GM18502 (cell line): ENCODE results near the gene MEST.
A peak's percentile ranks its signal among the peaks of the same experiment; 100 is the strongest.
"Not testable (repeated sequence)": the region's sequence is repeated elsewhere in the genome, so short reads cannot be mapped to it uniquely, and the experiment has no call there.

Experiments used
- ATAC-seq: cut with Tn5 transposase; IDR thresholded peaks from one replicate; pipeline ENCODE4 v1.9.1; 2021; ENCODE audit warnings: mild to moderate bottlenecking; ENCODE audit not compliant: unreplicated experiment, poor library complexity

MEST gene

GRCh38 chr7:130491841-130492522 lies at the start of gene MEST:
TSS of gene MEST (plus strand) at chr7:130492085. CDS start at chr7:130492314, 229 bp downstream.
- no peak for ATAC-seq

GRCh38 chr7:130442601-130443000 lies 49.3 kb upstream of the MEST start:
- ATAC-seq = no peak

DNA sequence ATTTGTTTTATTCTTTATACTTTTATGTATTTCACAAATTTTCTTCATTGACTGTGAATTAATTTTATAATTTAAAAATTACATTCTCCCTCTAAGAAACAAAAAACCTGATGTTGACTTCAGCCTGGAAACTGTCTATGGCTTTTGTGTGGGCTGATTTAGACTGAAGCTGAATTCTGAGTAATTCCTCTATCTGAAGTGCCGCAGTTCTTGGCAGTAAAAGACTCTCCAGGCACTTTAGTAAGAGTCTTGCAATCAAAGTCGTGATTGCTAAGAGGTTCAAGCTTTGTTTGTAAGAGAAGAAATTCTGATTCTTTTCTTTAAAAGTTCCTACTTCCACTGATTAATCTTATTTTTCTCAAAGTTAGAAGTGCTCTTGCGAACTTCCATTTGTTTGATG lies 47.7 kb upstream of the MEST start:
- no peak for ATAC-seq

GRCh38 chr7:130444751-130445407 lies 47.0 kb upstream of the MEST start:
- ATAC-seq = no peak

DNA sequence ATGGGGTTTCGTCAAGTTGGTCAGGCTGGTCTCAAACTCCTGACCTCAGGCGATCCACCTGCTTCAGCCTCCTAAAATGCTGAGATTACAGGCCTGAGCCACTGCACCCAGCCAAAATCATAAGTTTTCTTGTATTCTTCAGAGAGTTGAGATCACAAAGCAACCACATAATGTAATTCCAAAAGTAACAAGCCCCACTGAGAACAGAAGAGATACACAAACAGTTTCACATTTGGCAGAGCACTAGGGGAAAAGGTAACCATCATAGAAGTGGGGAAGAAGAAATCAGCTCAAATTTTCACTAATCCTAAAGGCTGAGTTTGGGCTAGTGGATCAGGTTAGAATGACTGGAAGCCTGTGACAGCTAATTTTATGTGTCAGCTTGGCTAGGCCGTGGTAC lies 45.6 kb upstream of the MEST start:
- ATAC-seq = no peak

- not testable (repeated sequence) for ATAC-seq
These were observed 40.5 kb upstream of the MEST start for GRCh38 chr7:130451344-130451743.

DNA sequence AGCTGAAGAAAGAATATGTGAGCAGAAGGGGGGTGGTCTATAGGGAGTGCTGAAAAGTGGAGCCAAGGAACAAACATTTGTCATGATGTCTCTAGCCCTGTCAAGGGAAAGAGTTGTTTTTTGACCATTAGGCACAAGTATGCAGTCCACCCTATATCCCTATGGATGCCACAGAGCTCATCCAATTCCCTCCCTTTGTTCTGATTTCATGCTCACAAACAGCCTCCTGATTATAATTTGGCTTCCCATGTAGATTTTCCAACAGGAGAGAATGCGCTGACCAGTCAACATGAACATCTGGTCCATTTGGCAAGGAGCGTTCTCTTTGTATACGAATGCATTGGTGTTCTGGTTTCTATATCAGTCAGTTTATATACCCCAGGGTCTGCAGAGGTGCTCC lies 38.9 kb upstream of the MEST start:
- ATAC-seq = no peak

GRCh38 chr7:130454959-130455358 lies 36.9 kb upstream of the MEST start:
- no peak for ATAC-seq

- ATAC-seq = peak; percentile 74
These were observed 33.6 kb upstream of the MEST start for GRCh38 chr7:130458257-130458656.

- no peak for ATAC-seq
These were observed 30.6 kb upstream of the MEST start for GRCh38 chr7:130461272-130461671.

- no peak for ATAC-seq
These were observed 28.1 kb upstream of the MEST start for GRCh38 chr7:130463553-130464434.

DNA sequence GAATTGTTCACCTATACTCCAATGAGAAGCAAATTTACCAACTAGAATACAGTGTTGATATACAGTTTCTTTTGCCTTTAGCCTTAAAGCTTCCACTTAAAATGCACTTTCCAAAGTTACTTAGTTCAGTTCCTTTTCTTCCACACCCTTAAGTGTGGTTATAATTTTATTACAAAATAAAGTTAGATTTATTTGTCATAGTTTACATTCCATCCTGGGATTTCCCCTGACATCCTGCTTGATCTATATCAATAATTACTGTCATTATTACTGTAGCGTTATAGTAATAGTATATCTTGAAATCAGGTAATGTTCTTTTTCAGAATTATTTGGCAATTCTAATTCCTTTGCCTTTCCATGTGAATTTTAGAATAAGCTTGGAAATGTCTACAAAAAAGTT lies 23.3 kb upstream of the MEST start:
- ATAC-seq = no peak

- ATAC-seq = no peak
These were observed 19.9 kb upstream of the MEST start for GRCh38 chr7:130471974-130472373.

- ATAC-seq = no peak
These were observed 18.6 kb upstream of the MEST start for GRCh38 chr7:130473289-130473688.

DNA sequence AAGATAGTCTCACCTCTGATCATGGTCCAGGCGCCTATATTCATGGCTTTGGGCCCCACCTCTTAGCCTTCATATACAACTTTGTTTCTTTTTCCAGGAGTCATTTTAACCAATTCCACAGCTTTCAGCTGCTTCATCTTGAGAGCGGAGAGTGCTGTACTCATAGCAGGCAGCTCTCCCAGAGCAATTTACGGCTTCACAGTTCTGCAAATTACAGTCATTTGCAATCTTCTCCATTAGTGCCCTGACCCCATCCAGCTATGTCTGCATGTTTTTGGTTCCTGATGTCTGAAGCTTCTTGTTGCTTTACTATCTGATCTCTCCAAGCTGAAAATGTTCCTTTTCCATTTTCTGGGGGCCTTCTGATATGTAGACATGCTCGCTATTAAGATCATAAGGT lies 18.0 kb upstream of the MEST start:
- ATAC-seq = no peak

- no peak for ATAC-seq
These were observed 16.1 kb upstream of the MEST start for GRCh38 chr7:130475776-130476175.

GRCh38 chr7:130476297-130477150 lies 15.4 kb upstream of the MEST start:
- peak; percentile 94 for ATAC-seq

DNA sequence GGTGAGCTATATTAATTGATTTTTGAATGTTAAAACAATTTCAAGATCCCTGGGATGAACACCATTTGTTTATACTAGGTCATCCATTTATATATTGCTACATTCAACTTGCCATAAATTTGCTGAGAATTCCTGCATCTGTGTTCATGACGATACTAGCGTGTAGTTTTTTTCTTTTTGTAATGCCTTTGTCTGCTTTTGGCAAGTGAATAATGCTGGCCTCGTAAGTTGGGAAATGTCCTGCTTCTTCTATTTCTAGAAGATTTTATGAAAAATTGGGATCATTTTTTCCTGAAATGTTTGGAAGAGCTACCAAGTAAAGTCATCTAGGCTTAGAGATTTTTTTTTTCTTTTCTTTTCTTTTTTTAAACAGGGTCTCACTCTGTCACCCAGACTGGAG lies 12.9 kb upstream of the MEST start:
- ATAC-seq = no peak

- ATAC-seq = no peak
These were observed 12.0 kb upstream of the MEST start for GRCh38 chr7:130479716-130480400.

DNA sequence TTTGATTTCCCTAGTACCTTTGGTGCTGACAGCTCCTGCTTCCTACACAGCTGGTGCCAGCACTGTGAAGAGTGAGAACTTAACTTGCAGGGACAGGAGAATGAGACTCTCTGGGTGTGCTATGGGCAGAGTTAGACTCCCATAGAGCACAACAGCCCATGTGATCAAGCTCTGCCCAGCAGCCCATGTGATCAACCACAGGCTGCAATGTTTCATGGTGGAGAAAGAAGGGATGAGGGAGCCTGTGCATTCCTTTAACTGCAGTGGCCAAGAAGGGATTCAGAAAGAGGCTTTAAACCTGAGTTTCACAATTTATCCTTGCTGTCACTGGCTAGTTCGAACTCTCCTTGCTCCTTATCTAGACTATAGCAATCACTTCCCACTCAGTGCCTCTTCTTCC lies 10.0 kb upstream of the MEST start:
- no peak for ATAC-seq
